Body of pancreas (tissue), 4 donors: ENCODE data around the gene PHF21B. TPM values are rescaled to one million over a fixed set of nuclear protein-coding genes. Genes with fewer than 3 reads are reported as not detected.
"Not testable (repeated sequence)": the region's sequence is repeated elsewhere in the genome, so short reads cannot be mapped to it uniquely, and the experiment has no call there.

ENCODE experiments used
- ATAC-seq: fragments of 150-250 bp; one replicate; pipeline ENCODE4 v1.9.1; 2016
- DNase-seq, 4 donors: peaks; one replicate each; pipeline ENCODE4 v3.0.0-alpha.2; 2019
- H3K27ac ChIP-seq, 4 donors: fragments of 200-600 bp; sonication (generic); 1 replicate in 3 of 4; 2 replicates in 1 of 4; pipeline versions ENCODE4 v1.5.1 to v1.6.1; 2016 to 2019; ENCODE audit warnings: mild to moderate bottlenecking in 1 of 4, mixed read lengths in 1 of 4, moderate library complexity in 1 of 4
- H3K27me3 ChIP-seq, 2 donors: fragments of 200-600 bp; sonication (generic); one replicate each; pipeline ENCODE4 v1.6.0; 2016; ENCODE audit warnings: mild to moderate bottlenecking in 1 of 2
- H3K36me3 ChIP-seq, 2 donors: fragments of 200-600 bp; sonication (generic); replicated peaks in 1 of 2; 2 replicates each; pipeline ENCODE4 v1.5.1; 2016; ENCODE audit warnings: low read depth in 2 of 2; ENCODE audit not compliant: insufficient read depth in 1 of 2
- H3K4me1 ChIP-seq: fragments of 200-600 bp; sonication (generic); one replicate; pipeline ENCODE4 v1.6.0; 2016
- H3K4me3 ChIP-seq, 2 donors: fragments of 200-600 bp; sonication (generic); 1 replicate in 1 of 2; 2 replicates in 1 of 2; pipeline ENCODE4 v1.5.1; 2016 to 2019
- H3K9me3 ChIP-seq, 3 donors: fragments of 200-600 bp; sonication (generic); 1 replicate in 2 of 3; 2 replicates in 1 of 3; pipeline ENCODE4 v1.5.1; 2016
- POLR2A ChIP-seq, 3 donors: fragments of 450-650 bp; IDR thresholded peaks; one replicate each; pipeline ENCODE4 v1.6.1; 2016; ENCODE audit warnings: antibody characterized with exemption in 3 of 3, mild to moderate bottlenecking in 2 of 3
- WGBS, 2 donors: methylation state at CpG; one replicate each; pipeline ENCODE4 v1.1.5; 2017; 5-methylcytosine and 5-hydroxymethylcytosine counted together
- intact Hi-C: fragments of 100-400 bp; cut with DNase I; formaldehyde crosslinking; loops from one replicate; pipeline ENCODE4 v1.15.1; 2023
- total RNA-seq, 2 donors: library from RNA; depleted of rRNA; stranded (reverse); fragments of >200 nt; gene quantifications; one replicate each; pipeline ENCODE4 v1.1.0, GENCODE V29; 2016
- TF ChIP-seq, protein P1 (sequence below), 7 experiments: fragments of 450-650 bp in 4 of 7; fragments of 200-600 bp in 3 of 7; sonication (generic) in 3 of 7; IDR thresholded peaks; one replicate each; pipeline ENCODE4 v1.5.1; 2016 to 2019; ENCODE audit warnings: antibody characterized with exemption in 7 of 7

The PHF21B gene
- total RNA-seq, 2 donors from 2014 or later = under 0.01 TPM; not detected in 1

GRCh38 chr22:44860311-44860710 lies 149.5 kb downstream of the PHF21B start:
- Histone ChIP-seq H3K27ac (no peak overlapping the region), H3K4me1 (no peaks in the 10 kb centered on the region), H3K4me3 (no peak overlapping the region), H3K27me3 (no peaks in the 10 kb centered on the region), H3K9me3 (no peaks in the 10 kb centered on the region), H3K36me3 (no peaks in the 10 kb centered on the region)
- 66 to 87% methylated on average over 6 of the region's 6 CpGs for WGBS, 2 donors
- DNase-seq = no peak
- intact Hi-C loops = no loop called here
- TF ChIP-seq, protein P1, sequence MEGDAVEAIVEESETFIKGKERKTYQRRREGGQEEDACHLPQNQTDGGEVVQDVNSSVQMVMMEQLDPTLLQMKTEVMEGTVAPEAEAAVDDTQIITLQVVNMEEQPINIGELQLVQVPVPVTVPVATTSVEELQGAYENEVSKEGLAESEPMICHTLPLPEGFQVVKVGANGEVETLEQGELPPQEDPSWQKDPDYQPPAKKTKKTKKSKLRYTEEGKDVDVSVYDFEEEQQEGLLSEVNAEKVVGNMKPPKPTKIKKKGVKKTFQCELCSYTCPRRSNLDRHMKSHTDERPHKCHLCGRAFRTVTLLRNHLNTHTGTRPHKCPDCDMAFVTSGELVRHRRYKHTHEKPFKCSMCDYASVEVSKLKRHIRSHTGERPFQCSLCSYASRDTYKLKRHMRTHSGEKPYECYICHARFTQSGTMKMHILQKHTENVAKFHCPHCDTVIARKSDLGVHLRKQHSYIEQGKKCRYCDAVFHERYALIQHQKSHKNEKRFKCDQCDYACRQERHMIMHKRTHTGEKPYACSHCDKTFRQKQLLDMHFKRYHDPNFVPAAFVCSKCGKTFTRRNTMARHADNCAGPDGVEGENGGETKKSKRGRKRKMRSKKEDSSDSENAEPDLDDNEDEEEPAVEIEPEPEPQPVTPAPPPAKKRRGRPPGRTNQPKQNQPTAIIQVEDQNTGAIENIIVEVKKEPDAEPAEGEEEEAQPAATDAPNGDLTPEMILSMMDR (IDR thresholded peaks at IDR 0.05) = no peak
- TF ChIP-seq POLR2A (IDR thresholded peaks at IDR 0.05) = no peak
- ATAC-seq = no peak

DNA sequence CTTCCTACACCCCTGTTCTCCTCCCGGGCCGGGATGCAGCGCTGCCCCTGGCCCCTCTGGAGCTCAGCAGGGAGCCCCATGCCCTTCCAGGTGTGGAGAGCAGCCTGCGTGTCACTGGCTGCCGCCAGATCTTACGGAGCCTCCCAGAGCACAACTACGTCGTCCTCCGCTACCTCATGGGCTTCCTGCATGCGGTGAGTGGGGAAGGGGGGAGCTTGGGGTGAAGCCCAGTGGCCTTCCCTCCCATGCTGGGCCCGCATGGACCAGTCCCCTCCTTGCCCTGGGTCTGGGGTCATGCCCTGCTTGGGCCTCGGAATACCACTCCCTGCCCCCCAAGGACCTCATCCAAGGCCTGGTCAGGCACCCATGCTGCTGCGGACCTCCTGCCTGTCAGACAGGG lies 150.2 kb downstream of the PHF21B start:
- no peaks in the 10 kb centered on the region for H3K36me3 ChIP-seq
- H3K27ac ChIP-seq = no peak overlapping the region
- 86 to 90% methylated on average over 10 to 11 of the region's 13 CpGs for WGBS, 2 donors
- TF ChIP-seq, protein P1 (IDR thresholded peaks at IDR 0.05) = no peak
- TF ChIP-seq POLR2A (IDR thresholded peaks at IDR 0.05) = no peak
- H3K9me3 ChIP-seq = no peaks in the 10 kb centered on the region
- DNase-seq = no peak
- no peak for ATAC-seq
- H3K4me3 ChIP-seq = no peak overlapping the region
- intact Hi-C loops = no loop called here
- H3K4me1 ChIP-seq = no peaks in the 10 kb centered on the region
- no peaks in the 10 kb centered on the region for H3K27me3 ChIP-seq

DNA sequence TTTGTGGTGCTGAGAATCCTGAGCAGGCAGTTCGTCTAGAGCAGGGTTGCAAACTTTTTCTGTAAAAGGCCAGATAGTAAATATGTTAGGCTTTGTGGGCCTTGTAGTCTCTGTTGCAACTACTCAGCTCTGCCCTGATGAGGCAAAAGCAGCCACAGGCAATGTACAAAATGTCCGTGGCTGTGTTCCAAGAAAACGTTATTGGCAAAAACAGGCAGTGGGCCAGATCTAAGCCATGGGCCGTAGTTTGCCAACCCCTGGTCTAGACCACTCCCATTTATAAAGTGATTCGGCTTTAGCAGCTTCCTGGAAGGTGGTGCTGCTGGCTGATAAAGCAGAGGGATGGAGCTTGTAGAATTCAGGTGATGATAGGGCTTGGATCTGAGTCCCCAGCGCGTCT lies 151.0 kb downstream of the PHF21B start:
- H3K27me3 ChIP-seq, H3K4me3 ChIP-seq, H3K4me1 ChIP-seq, intact Hi-C loops, H3K9me3 ChIP-seq, H3K27ac ChIP-seq, H3K36me3 ChIP-seq: not testable (repeated sequence)
- ATAC-seq (peak; percentile 30), DNase-seq (peak in 1 of 4 donors; percentile 26)
- WGBS, 2 donors = 58 to 72% methylated on average over 5 to 6 of the region's 7 CpGs

GRCh38 chr22:44855855-44856254 lies 153.9 kb downstream of the PHF21B start:
- TF ChIP-seq, protein P1 (IDR thresholded peaks at IDR 0.05) = no peak
- no peak for TF ChIP-seq POLR2A (IDR thresholded peaks at IDR 0.05)
- 93 to 96% methylated on average over 5 of the region's 5 CpGs for WGBS, 2 donors
- no peaks in the 10 kb centered on the region for H3K36me3 ChIP-seq
- no peaks in the 10 kb centered on the region for H3K9me3 ChIP-seq
- DNase-seq (no peak), ATAC-seq (no peak)
- intact Hi-C loops = no loop called here
- H3K4me1 ChIP-seq = no peaks in the 10 kb centered on the region
- H3K27ac ChIP-seq = no peak overlapping the region
- no peak overlapping the region for H3K4me3 ChIP-seq
- H3K27me3 ChIP-seq = no peaks in the 10 kb centered on the region

DNA sequence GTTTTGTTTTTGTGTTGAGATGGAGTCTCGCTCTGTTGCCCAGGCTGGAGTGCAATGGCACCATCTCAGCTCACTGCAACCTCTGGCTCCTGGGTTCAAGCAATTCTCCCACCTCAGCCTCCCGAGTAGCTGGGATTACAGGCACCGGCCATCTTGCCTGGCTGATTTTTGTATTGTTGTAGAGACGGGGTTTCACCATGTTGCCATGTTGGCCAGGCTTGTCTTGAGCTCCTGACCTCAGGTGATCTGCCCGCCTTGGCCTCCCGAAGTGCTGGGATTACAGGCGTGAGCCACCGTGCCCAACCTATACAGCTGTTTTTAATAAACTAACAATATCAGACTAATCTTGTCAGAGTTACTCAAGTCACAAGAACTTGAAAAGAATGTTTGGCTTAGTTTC lies 155.2 kb downstream of the PHF21B start:
- H3K27me3 ChIP-seq, H3K4me3 ChIP-seq, H3K36me3 ChIP-seq, H3K9me3 ChIP-seq, intact Hi-C loops, H3K27ac ChIP-seq, ATAC-seq, H3K4me1 ChIP-seq, DNase-seq: not testable (repeated sequence)
- WGBS, 2 donors = 93 to 94% methylated on average over 8 of the region's 8 CpGs

DNA sequence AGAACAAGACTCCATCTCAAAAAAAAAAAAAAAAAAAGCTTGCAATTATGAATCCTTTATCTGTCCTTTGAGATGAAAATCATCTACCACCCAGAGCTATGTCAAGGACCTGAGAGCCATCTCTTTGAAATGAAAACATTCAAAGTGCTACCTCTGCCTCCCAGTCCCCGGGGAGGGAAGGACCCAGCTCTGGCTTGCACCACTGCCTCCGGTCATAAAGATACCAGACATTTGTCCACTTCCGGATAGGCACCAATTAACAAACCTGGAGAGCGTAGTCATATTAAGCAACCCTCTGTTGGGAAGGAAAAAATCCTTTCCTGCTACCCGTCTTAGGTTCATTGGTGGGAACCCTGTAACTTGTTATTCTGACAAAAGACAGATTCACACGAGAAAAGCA lies 158.9 kb downstream of the PHF21B start:
- 84 to 88% methylated on average over 6 of the region's 6 CpGs for WGBS, 2 donors
- ATAC-seq = no peak

More for the DNA sequence above, 158.9 kb downstream of the PHF21B start:
- DNase-seq = no peak
- intact Hi-C loops = no loop called here
- Histone ChIP-seq H3K36me3 (peaks cover 0 to 3% of the 10 kb centered on the region in 2 donors), H3K4me1 (no peaks in the 10 kb centered on the region), H3K9me3 (no peaks in the 10 kb centered on the region), H3K27ac (no peak overlapping the region), H3K27me3 (no peaks in the 10 kb centered on the region), H3K4me3 (no peak overlapping the region)
- no peak for TF ChIP-seq POLR2A (IDR thresholded peaks at IDR 0.05)
- TF ChIP-seq, protein P1 (IDR thresholded peaks at IDR 0.05) = no peak
